Mesenchymal stem cell (in vitro differentiated cells and primary cell): ENCODE results near the gene GLYATL1B.
A peak's percentile ranks its signal among the peaks of the same experiment; 100 is the strongest.
"Not testable (repeated sequence)": the region's sequence is repeated elsewhere in the genome, so short reads cannot be mapped to it uniquely, and the experiment has no call there.

Experiments
- DNase-seq: peaks from one replicate; pipeline ENCODE4 v3.0.0-alpha.2; 2013
- H2AFZ ChIP-seq: one replicate; pipeline ENCODE4 v1.6.1; 2013; ENCODE audit warnings: low read depth, mild to moderate bottlenecking, control low read depth, inconsistent platforms, low read length, moderate library complexity
- H2AK5ac ChIP-seq: 2 replicates; pipeline ENCODE4 v1.6.1; 2013; ENCODE audit warnings: low read length, moderate library complexity, mild to moderate bottlenecking, inconsistent platforms; ENCODE audit not compliant: severe bottlenecking
- H2BK120ac ChIP-seq: one replicate; pipeline ENCODE4 v1.6.1; 2013; ENCODE audit warnings: low read depth, mild to moderate bottlenecking, inconsistent platforms, low read length, moderate library complexity
- H2BK12ac ChIP-seq, 2 experiments: one replicate each; pipeline ENCODE4 v1.6.1; 2013; ENCODE audit warnings: inconsistent platforms in 2 of 2, low read length in 2 of 2, mild to moderate bottlenecking in 2 of 2, moderate library complexity in 2 of 2, control low read depth in 1 of 2
- H2BK15ac ChIP-seq: one replicate; pipeline ENCODE4 v1.6.1; 2013; ENCODE audit warnings: mild to moderate bottlenecking, low read depth, inconsistent platforms; ENCODE audit not compliant: poor library complexity, severe bottlenecking
- H2BK5ac ChIP-seq: 2 replicates; pipeline ENCODE4 v1.6.1; 2013; ENCODE audit warnings: low read depth, mild to moderate bottlenecking, low read length, control low read depth, inconsistent platforms; ENCODE audit not compliant: poor library complexity, severe bottlenecking
- H3K14ac ChIP-seq, 2 experiments: one replicate each; pipeline ENCODE4 v1.6.1; 2013; ENCODE audit warnings: inconsistent platforms in 2 of 2, low read length in 2 of 2, control low read depth in 1 of 2, mild to moderate bottlenecking in 1 of 2, moderate library complexity in 1 of 2
- H3K18ac ChIP-seq, 2 experiments: one replicate each; pipeline ENCODE4 v1.6.1; 2013; ENCODE audit warnings: inconsistent platforms in 2 of 2, low read length in 2 of 2, control low read depth in 1 of 2, low read depth in 1 of 2, mild to moderate bottlenecking in 1 of 2
- H3K23ac ChIP-seq, 2 experiments: one replicate each; pipeline ENCODE4 v1.6.1; 2013; ENCODE audit warnings: inconsistent platforms in 2 of 2, low read length in 2 of 2, mild to moderate bottlenecking in 2 of 2, moderate library complexity in 2 of 2, control low read depth in 1 of 2
- H3K27ac ChIP-seq: 2 replicates; pipeline ENCODE4 v1.5.1; 2013; ENCODE audit warnings: mild to moderate bottlenecking, moderate library complexity, low read length, control low read depth, inconsistent platforms; ENCODE audit not compliant: poor library complexity, severe bottlenecking
- H3K27me3 ChIP-seq, 2 experiments: 2 replicates each; pipeline versions ENCODE4 v1.6.1 to v1.7.0; 2013; ENCODE audit warnings: low read length in 2 of 2, mild to moderate bottlenecking in 2 of 2, moderate library complexity in 2 of 2, control low read depth in 1 of 2, inconsistent platforms in 1 of 2; ENCODE audit not compliant: control insufficient read depth in 1 of 2, insufficient read depth in 1 of 2
- H3K36me3 ChIP-seq, 2 experiments: 2 replicates each; pipeline versions ENCODE4 v1.6.1 to v1.7.0; 2013; ENCODE audit warnings: low read length in 2 of 2, control low read depth in 1 of 2, inconsistent platforms in 1 of 2, low read depth in 1 of 2, mild to moderate bottlenecking in 1 of 2; ENCODE audit not compliant: insufficient read depth in 2 of 2, control insufficient read depth in 1 of 2
- H3K4ac ChIP-seq, 2 experiments: one replicate each; pipeline ENCODE4 v1.6.1; 2013; ENCODE audit warnings: inconsistent platforms in 2 of 2, low read length in 2 of 2, mild to moderate bottlenecking in 2 of 2, moderate library complexity in 2 of 2, control low read depth in 1 of 2, low read depth in 1 of 2
- H3K4me1 ChIP-seq: 2 replicates; pipeline ENCODE4 v1.6.1; 2013; ENCODE audit warnings: low read depth, low read length, control low read depth; ENCODE audit not compliant: control insufficient read depth, insufficient read depth
- H3K4me2 ChIP-seq: 2 replicates; pipeline ENCODE4 v1.6.1; 2013; ENCODE audit warnings: low read length, mild to moderate bottlenecking, inconsistent platforms; ENCODE audit not compliant: poor library complexity, severe bottlenecking
- H3K4me3 ChIP-seq, 2 experiments: 2 replicates each; pipeline versions ENCODE4 v1.5.1 to v1.7.0; 2013; ENCODE audit warnings: low read length in 2 of 2, mild to moderate bottlenecking in 2 of 2, control low read depth in 1 of 2, low read depth in 1 of 2; ENCODE audit not compliant: insufficient read depth in 1 of 2
- H3K79me1 ChIP-seq: replicated peaks from 2 replicates; pipeline ENCODE4 v1.6.1; 2013; ENCODE audit warnings: mild to moderate bottlenecking, control low read depth, low read length, inconsistent platforms; ENCODE audit not compliant: poor library complexity, severe bottlenecking
- H3K9ac ChIP-seq: 2 replicates; pipeline ENCODE4 v1.7.0; 2013; ENCODE audit warnings: mild to moderate bottlenecking, low read length, moderate library complexity
- H3K9me3 ChIP-seq: 2 replicates; pipeline ENCODE4 v1.7.0; 2013; ENCODE audit warnings: mild to moderate bottlenecking, low read length; ENCODE audit not compliant: control insufficient read depth
- H4K8ac ChIP-seq: one replicate; pipeline ENCODE4 v1.6.1; 2013; ENCODE audit warnings: inconsistent platforms, mild to moderate bottlenecking, low read length, moderate library complexity
- H4K91ac ChIP-seq: one replicate; pipeline ENCODE4 v1.6.1; 2013; ENCODE audit warnings: mild to moderate bottlenecking, low read length, inconsistent platforms
- WGBS: methylation state at CpG from one replicate; pipeline ENCODE4 v1.1.7; 2013; ENCODE audit warnings: mixed read lengths; 5-methylcytosine and 5-hydroxymethylcytosine counted together

GLYATL1B gene

GRCh38 chr11:59051383-59051782 lies 34.7 kb upstream of the GLYATL1B start:
- 60% methylated on average over 1 of the region's 1 CpG for WGBS
- not testable (repeated sequence) for H3K27ac ChIP-seq, H3K14ac ChIP-seq, H2BK5ac ChIP-seq, H3K4ac ChIP-seq, H3K18ac ChIP-seq, H2BK120ac ChIP-seq, H2BK15ac ChIP-seq, H4K8ac ChIP-seq, H3K79me1 ChIP-seq, H2BK12ac ChIP-seq, H3K36me3 ChIP-seq, DNase-seq, H3K4me1 ChIP-seq, H2AFZ ChIP-seq, H4K91ac ChIP-seq, H3K4me2 ChIP-seq, H2AK5ac ChIP-seq, H3K9me3 ChIP-seq, H3K4me3 ChIP-seq, H3K23ac ChIP-seq, H3K9ac ChIP-seq
- peaks cover 0 to 12% of the 10 kb centered on the region in 2 experiments for H3K27me3 ChIP-seq

GRCh38 chr11:59052355-59052754 lies 33.8 kb upstream of the GLYATL1B start:
- not testable (repeated sequence) for H3K14ac ChIP-seq, H4K8ac ChIP-seq, H2BK5ac ChIP-seq, H4K91ac ChIP-seq, H2BK120ac ChIP-seq, H3K79me1 ChIP-seq, H3K9ac ChIP-seq, H3K27ac ChIP-seq, DNase-seq, H3K4ac ChIP-seq, H3K4me3 ChIP-seq, H3K4me2 ChIP-seq, H3K23ac ChIP-seq, H2BK15ac ChIP-seq, H2BK12ac ChIP-seq, H3K4me1 ChIP-seq, H2AFZ ChIP-seq, H3K9me3 ChIP-seq, H3K36me3 ChIP-seq, H3K18ac ChIP-seq, H2AK5ac ChIP-seq
- H3K27me3 ChIP-seq: peaks cover 0 to 20% of the 10 kb centered on the region in 2 experiments
- WGBS: 88% methylated on average over 1 of the region's 2 CpGs

- Histone ChIP-seq H3K4me3 (no peak overlapping the region), H3K9ac (no peak overlapping the region), H2BK5ac (no peak overlapping the region), H2AFZ (no peak overlapping the region), H2AK5ac (no peak overlapping the region), H3K4me1 (peaks cover 1% of the 10 kb centered on the region), H3K14ac (no peak overlapping the region), H3K36me3 (no peaks in the 10 kb centered on the region), H3K27ac (no peak overlapping the region), H3K4me2 (no peak overlapping the region), H3K27me3 (peaks cover 0 to 20% of the 10 kb centered on the region in 2 experiments), H2BK15ac (no peak overlapping the region), H4K8ac (no peak overlapping the region), H3K4ac (no peak overlapping the region), H3K23ac (no peak overlapping the region), H2BK120ac (no peak overlapping the region), H3K9me3 (no peaks in the 10 kb centered on the region), H2BK12ac (no peak overlapping the region), H3K18ac (no peak overlapping the region), H4K91ac (no peak overlapping the region), H3K79me1 (no peaks in the 10 kb centered on the region)
- peak; percentile 61 for DNase-seq
- WGBS: 0% methylated on average over 1 of the region's 2 CpGs
These were observed 32.7 kb upstream of the GLYATL1B start for GRCh38 chr11:59053387-59053786.

- not testable (repeated sequence) for H4K8ac ChIP-seq, H2BK12ac ChIP-seq, H2BK5ac ChIP-seq, H3K36me3 ChIP-seq, H2BK120ac ChIP-seq, H2AK5ac ChIP-seq, H3K79me1 ChIP-seq, H3K27ac ChIP-seq, H4K91ac ChIP-seq, H3K23ac ChIP-seq, H3K9me3 ChIP-seq, H3K4ac ChIP-seq, H3K14ac ChIP-seq, H2AFZ ChIP-seq, H2BK15ac ChIP-seq, H3K18ac ChIP-seq, H3K4me1 ChIP-seq
- 14% methylated on average over 18 of the region's 27 CpGs for WGBS
- Histone ChIP-seq H3K4me2 (peak overlapping the region; percentile 66), H3K27me3 (peaks cover 3 to 45% of the 10 kb centered on the region in 2 experiments), H3K4me3 (peak overlapping the region in 1 of 2 experiments; percentile 74), H3K9ac (peak overlapping the region; percentile 36)
- peak; percentile 90 for DNase-seq
These were observed 27.7 kb upstream of the GLYATL1B start for GRCh38 chr11:59058120-59059033.
